GM19468 (cell line): ENCODE results near the gene TRIM41.
A peak's percentile ranks its signal among the peaks of the same experiment; 100 is the strongest.
"Not testable (repeated sequence)": the region's sequence is repeated elsewhere in the genome, so short reads cannot be mapped to it uniquely, and the experiment has no call there.

Source experiments
- ATAC-seq: cut with Tn5 transposase; IDR thresholded peaks from one replicate; pipeline ENCODE4 v1.9.1; 2021; ENCODE audit warnings: mild to moderate bottlenecking, moderate library complexity, moderate number of reproducible peaks; ENCODE audit not compliant: unreplicated experiment; ENCODE audit errors: extremely low read depth

TRIM41 gene

DNA sequence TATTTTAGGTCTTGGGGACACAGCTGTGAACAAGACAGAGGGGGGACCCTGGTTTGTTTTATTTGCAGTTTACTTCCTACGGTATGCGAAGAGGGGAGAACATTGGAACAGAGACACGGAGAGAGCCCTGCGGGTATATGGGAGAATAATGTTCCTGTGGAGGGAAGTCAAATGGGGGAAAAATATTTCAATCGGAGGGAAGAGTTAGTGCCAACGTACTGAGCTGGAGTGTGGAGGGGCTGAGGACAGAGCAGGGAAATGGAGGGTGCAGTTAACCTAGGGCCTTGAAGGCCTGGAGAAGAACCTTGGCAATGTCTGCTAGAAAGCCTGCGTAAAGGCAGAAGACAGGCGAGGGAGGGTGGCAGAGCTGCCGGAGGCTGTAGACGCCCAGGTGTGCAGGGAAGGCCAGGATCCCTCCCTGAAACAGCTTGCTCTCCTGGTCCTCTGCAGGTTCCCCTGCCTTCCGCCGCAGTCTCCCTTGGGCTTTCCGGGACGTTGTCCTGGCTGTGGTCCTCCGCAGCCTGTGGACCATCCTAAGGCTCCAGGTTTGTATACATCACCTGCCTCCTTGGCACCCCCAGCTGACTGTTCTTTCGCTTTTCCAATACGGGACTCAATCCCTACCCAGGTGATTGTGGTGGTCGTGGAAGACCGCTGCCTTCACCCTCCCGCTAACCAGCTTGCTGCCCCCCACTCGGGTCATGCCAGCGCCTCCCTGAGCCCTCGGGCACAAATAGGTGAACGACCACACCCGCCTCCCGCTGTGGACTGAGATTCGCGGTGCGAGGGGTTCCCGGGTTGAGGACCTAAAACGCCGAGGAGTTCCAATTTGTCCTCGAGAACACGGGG lies 22.6 kb downstream of the TRIM41 start:
- no peak for ATAC-seq

GRCh38 chr5:181246276-181247049 lies 23.4 kb downstream of the TRIM41 start:
- no peak for ATAC-seq

DNA sequence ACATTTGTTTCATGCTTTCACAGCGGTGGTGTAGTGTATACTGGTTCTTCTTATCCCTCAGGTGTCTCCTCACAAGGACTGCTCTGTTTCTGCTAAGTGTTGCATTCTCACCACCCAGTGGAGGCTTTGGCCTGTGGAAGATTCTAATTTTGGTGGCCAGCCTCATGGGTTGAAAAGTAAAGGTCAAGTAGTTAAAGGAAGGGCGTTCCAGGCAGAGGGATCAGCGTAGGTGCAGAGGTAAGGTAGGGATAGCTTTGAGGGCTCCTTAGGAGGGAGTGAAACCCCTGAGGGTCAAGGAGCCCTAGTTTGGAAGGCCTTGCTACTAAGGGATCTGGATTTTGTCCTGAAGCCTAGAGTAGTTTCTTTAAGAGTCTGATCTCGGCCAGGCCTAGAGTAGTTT lies 25.2 kb downstream of the TRIM41 start:
- ATAC-seq = no peak

- no peak for ATAC-seq
Measured at GRCh38 chr5:181255276-181255675, 32.2 kb downstream of the TRIM41 start.

DNA sequence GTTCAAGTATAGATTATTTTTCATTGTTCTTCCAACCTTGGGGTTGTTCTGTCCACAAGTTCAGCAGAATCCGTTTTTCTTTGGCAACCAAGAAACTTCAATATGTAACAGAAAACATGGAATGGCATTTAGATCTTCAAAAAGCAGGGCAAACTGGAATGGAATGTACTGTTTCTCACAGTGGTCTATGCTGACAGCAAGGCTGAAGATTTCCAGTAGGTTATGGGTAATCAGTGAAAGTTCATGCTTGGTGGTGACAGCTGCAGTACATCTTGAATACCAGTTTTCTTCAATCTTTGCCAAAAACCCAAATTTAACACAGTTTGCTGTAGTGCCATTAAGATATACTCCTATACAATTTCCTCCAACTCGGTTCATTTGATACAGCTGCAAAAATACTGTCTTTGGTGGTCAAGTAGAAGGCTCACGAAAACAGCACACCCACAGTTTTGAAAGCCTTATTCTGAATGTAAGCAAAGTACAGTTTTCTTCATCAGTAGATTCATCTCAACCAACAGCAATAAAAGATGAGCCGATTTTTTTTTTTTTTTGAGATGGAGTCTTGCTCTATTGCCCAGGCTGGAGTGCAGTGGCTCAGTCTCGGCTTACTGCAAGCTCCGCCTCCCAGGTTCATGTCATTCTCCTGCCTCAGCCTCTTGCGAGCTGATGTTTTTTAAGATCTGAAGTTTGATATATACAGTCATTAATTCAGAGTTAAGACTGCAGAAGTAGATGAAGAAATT lies 32.9 kb downstream of the TRIM41 start:
- ATAC-seq = no peak

DNA sequence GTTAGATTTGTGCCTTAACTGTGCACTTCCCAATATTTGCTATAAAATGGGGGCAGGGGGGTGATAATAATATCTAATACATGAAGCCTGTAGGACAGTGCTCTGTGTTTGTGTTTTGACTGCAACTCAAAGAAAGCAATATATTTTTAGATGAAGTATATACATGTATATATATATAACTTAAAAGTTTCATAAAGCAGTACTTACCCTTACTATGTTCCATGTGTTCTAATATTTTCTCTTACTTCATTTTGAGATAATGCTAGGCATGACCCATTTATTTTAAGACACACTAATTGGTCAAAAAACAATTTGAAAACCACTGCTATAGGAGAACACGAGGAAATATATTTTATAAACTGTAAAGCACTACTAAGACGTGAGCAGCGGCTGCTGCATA lies 35.5 kb downstream of the TRIM41 start:
- no peak for ATAC-seq

- ATAC-seq = no peak
Measured at GRCh38 chr5:181259283-181259682, 36.2 kb downstream of the TRIM41 start.

- ATAC-seq = no peak
Measured at GRCh38 chr5:181259974-181260719, 37.1 kb downstream of the TRIM41 start.

DNA sequence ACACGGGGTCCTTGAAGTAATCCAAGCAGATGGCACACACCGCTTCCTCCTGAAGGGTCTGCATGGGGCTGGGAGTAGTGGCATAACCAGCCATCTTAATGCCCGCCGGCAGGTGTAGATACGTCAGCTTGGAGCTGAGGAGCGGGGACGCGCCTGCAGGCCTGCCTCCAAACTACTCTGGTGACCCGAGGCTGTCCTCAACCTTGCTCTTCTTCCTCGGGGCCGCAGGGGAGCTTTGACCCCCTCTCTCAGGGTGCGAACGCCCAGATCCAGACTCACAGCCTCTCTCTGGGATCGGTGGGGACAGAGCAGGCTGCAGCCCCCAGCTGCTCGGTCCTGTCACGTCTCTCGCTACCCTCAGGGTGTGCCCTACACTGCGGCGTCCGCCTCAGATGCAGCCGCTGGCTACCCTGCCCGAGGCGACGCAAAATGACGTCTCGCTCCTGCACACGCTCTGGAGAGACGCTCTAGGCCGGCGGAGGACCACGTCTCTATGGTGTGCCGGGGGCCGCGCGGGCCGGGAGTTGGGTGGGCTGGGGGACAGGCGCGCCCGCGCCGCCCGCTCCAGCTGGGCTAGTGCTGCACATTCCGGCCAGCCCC lies 37.7 kb downstream of the TRIM41 start, which contains the start of gene TRIM52:
TRIM52 (minus strand) TSS at position 424 of the 600 bp plus-strand sequence; CDS start at position 94, 330 bp downstream.
- ATAC-seq = peak; percentile 88

DNA sequence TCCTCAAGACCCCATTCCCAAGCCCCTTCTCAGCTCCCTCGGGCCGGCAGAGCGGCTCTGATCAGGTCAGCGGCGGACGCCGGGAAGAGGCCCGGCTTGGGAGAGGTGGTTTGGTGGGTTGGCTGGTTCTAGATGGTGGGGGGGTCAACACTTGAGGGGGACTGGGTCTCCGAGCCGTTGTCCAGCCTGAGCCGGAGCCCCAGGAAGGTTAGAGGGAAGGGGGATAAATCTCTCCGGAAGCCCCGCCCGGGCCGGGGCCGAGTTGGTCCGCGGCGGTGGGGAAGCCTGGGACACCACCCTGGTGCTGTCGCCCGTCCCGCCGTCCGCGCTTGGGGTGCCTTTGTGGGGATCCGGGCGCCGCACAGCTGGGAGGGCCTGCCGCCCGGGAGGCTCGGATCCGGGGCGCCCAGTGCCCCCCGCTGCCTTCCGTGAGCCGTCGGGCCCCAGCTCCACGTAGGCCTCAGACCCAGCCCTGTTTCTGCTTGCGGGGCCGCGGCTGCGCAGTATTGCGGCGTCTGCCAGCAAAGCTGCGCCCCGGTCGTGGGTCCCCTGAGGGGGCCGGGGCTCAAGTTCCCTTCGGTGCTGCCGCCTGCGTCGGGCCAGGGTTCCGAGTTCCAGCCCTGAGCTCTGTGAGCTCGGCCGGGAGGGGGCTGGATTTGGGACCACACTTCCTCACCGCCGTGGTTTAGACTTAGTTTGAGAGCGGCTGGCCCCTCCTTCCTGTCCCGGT lies 38.4 kb downstream of the TRIM41 start:
- peak; percentile 14 for ATAC-seq

DNA sequence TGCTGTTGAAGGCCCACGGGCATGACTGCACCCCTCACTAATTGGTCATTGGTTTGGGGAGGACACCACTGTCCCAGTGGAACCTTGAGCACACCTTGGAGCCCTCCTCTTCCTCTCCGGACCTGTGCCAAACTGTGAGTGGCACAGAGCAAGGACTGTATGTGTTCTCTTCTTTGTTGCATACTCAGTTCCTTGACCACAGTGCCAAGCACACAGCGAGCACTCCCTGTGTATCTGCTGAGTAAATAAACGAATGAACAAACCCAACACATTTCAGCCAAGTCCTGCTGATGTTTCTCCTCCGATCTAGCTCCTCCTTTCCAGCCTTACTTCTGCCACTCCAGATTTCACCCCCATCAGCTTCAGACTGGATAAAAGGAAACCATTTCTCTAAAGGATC lies 40.6 kb downstream of the TRIM41 start:
- ATAC-seq = no peak

DNA sequence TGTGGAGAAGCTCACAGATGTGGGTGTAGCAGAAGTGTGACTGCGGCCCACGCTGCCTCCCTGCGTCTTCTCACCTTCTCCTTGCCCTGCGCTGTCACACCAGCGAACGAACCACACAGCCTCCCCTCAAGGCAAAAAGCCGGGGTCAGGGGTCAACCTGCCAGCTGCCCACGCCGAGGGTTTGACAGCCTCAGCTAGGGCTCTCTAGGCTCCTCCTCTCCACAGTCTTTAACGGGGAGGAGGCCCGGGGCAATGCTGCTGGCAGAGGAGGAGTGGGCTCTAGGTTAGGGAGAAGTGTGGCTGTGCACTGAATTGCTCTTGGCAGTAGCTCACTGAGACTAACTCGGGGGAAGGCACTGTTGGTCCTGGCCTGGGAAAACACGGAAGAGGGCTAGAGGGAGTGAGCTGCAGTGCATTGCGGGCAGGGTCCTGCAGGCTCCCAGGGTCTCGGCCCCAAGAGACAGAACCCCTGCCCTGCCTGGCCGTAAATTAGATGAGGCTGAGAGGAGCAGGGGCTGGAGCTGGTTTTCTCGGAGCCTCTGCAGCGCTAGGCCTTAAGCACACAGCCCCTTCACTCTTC lies 42.1 kb downstream of the TRIM41 start:
- no peak for ATAC-seq

DNA sequence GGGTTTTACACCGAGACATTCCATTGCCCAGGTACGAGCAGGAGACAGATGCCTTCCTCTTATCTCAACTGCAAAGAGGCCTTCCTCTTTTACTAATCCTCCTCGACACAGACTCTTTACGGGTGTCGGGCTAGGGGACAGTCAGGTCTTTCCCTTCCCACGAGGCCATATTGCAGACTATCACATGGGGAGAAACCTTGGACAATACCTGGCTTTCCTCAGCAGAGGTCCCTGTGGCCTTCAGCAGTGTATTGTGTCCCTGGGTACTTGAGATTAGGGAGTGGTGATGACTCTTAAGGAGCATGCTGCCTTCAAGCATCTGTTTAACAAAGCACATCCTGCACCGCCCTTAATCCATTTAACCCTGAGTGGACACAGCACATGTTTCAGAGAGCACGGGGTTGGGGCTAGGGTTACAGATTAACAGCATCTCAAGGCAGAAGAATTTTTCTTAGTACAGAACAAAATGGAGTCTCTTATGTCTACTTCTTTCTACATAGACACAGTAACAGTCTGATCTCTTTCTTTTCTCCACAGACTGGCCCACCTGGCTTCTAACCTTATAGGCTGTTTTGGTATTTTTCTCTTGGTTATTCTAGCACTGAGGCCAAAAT lies 44.3 kb downstream of the TRIM41 start:
- not testable (repeated sequence) for ATAC-seq

- ATAC-seq = not testable (repeated sequence)
Measured at GRCh38 chr5:181267907-181268306, 44.8 kb downstream of the TRIM41 start.

DNA sequence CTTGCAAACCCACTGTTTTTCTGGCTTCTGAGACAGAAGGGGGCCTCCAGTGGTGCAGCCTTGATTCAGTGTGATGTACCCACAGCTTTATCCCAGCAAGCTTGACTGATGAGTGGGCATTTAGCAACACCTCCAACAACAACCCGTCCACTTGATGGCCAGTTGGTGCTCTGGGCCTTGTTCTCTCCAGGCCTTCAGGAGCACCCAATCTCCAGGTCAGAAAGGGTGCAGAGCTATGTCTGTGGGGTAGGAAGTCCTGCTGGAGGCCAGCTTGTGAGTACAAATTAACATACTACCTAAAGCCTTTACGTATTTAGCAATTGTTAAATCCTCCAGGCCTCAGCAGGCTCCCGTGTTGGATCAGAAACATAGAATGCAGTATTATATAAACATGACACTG lies 48.0 kb downstream of the TRIM41 start:
- ATAC-seq = no peak

- ATAC-seq = not testable (repeated sequence)
Measured at GRCh38 chr5:181273433-181273744, 50.3 kb downstream of the TRIM41 start.

DNA sequence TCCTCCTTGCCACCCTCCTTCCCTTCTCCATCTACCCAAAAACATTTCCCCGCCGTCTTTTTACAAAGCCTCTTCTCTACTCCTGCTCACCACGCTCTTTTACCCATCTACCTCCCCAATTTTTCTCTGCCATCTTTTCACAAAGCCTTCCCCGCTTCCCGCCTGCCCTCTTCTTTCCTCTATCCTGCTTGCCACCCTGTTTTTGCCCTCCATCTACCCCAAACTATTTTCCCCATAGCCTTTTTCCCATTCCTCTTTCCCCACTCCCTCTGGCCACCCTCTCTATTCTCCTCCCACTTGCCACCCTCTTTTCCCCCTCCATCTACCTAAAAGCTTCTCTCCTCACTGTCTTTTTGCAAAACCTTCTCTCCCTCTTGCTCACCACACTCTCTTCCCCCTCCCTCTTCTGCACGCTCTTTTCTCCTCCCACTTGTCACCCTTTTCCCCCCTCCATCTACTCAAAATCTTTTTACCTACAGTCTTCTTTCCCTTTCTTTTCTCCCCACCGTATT lies 57.2 kb downstream of the TRIM41 start:
- ATAC-seq = no peak
